ENCODE results near the gene GIMD1. TPM values are rescaled to one million over a fixed set of nuclear protein-coding genes. Genes with fewer than 3 reads are reported as not detected.

Gene GIMD1
- total RNA-seq, 2 experiments from 2014 or later = not detected

- H3K36me3 ChIP-seq (ENCODE audit: insufficient read depth, low read length) = peaks cover 3% of the 10 kb centered on the region
- intact Hi-C loops (cut with DNase I, micrococcal nuclease) = no loop called here
- H3K27me3 ChIP-seq (ENCODE audit: control insufficient read depth in 1 of 2, insufficient read depth in 2 of 2, low read length in 2 of 2) = no peaks in the 10 kb centered on the region
- H3K27ac Mint-ChIP-seq = no peak overlapping the region
- H3K9me3 Mint-ChIP-seq = no peaks in the 10 kb centered on the region
- no peaks in the 10 kb centered on the region for H3K4me1 Mint-ChIP-seq (ENCODE audit: low read depth)
- no peak overlapping the region for H3K4me3 Mint-ChIP-seq
- TF ChIP-seq CTCF (IDR thresholded peaks at IDR 0.05) = no peak
- H3K36me3 Mint-ChIP-seq (ENCODE audit: low read depth) = peaks cover 13% of the 10 kb centered on the region
- ChIA-PET POLR2A (no interaction called here), CTCF (no interaction called here)
- H3K27ac ChIP-seq (ENCODE audit: low read depth in 1 of 2, low read length in 2 of 2) = no peak overlapping the region
- H3K4me1 ChIP-seq (ENCODE audit: insufficient read depth, low read length) = no peaks in the 10 kb centered on the region
- no peak for DNase-seq
- no peaks in the 10 kb centered on the region for H3K27me3 Mint-ChIP-seq
- H3K9me3 ChIP-seq (ENCODE audit: control insufficient read depth in 1 of 2, insufficient read depth in 1 of 2, low read length in 2 of 2) = no peaks in the 10 kb centered on the region
- H3K4me3 ChIP-seq (ENCODE audit: low read length) = no peak overlapping the region
- no peak for ATAC-seq (ENCODE audit: poor library complexity)
Observed at GRCh38 chr4:106355193-106355592, 13.4 kb downstream of the GIMD1 start.

- ChIA-PET POLR2A (no interaction called here), CTCF (no interaction called here)
- ATAC-seq (ENCODE audit: poor library complexity) (no peak), DNase-seq (no peak)
- Histone ChIP-seq H3K9me3 (ENCODE audit: control insufficient read depth in 1 of 2, insufficient read depth in 1 of 2, low read length in 2 of 2) (no peaks in the 10 kb centered on the region), H3K27me3 (ENCODE audit: control insufficient read depth in 1 of 2, insufficient read depth in 2 of 2, low read length in 2 of 2) (no peaks in the 10 kb centered on the region), H3K36me3 (ENCODE audit: insufficient read depth, low read length) (peaks cover 12% of the 10 kb centered on the region), H3K4me1 (ENCODE audit: insufficient read depth, low read length) (no peaks in the 10 kb centered on the region), H3K4me3 (ENCODE audit: low read length) (no peak overlapping the region), H3K27ac (ENCODE audit: low read depth in 1 of 2, low read length in 2 of 2) (no peak overlapping the region)
- no peak for TF ChIP-seq CTCF (IDR thresholded peaks at IDR 0.05)
- no peaks in the 10 kb centered on the region for H3K27me3 Mint-ChIP-seq
- H3K4me3 Mint-ChIP-seq = no peak overlapping the region
- intact Hi-C loops (cut with DNase I, micrococcal nuclease) = no loop called here
- H3K9me3 Mint-ChIP-seq = no peaks in the 10 kb centered on the region
- no peak overlapping the region for H3K27ac Mint-ChIP-seq
- peaks cover 25% of the 10 kb centered on the region for H3K36me3 Mint-ChIP-seq (ENCODE audit: low read depth)
- no peaks in the 10 kb centered on the region for H3K4me1 Mint-ChIP-seq (ENCODE audit: low read depth)
Observed at GRCh38 chr4:106353786-106354185, 14.8 kb downstream of the GIMD1 start.

GRCh38 chr4:106351016-106351415 lies 17.6 kb downstream of the GIMD1 start:
- TF ChIP-seq CTCF (IDR thresholded peaks at IDR 0.05) = no peak
- Mint-ChIP-seq H3K4me1 (ENCODE audit: low read depth) (no peaks in the 10 kb centered on the region), H3K27me3 (no peaks in the 10 kb centered on the region), H3K27ac (no peak overlapping the region), H3K9me3 (no peaks in the 10 kb centered on the region), H3K36me3 (ENCODE audit: low read depth) (peaks cover 50% of the 10 kb centered on the region), H3K4me3 (no peak overlapping the region)
- peaks cover 38% of the 10 kb centered on the region for H3K36me3 ChIP-seq (ENCODE audit: insufficient read depth, low read length)
- no peaks in the 10 kb centered on the region for H3K9me3 ChIP-seq (ENCODE audit: control insufficient read depth in 1 of 2, insufficient read depth in 1 of 2, low read length in 2 of 2)
- intact Hi-C loops (cut with DNase I, micrococcal nuclease) = no loop called here
- no peak overlapping the region for H3K4me3 ChIP-seq (ENCODE audit: low read length)
- ChIA-PET CTCF (interaction anchor here (1.1 kb wide), 1 partner anchor 9 kb away, joined by 3 read pairs; no protein-coding TSS in a partner anchor), POLR2A (no interaction called here)
- DNase-seq = no peak
- no peaks in the 10 kb centered on the region for H3K4me1 ChIP-seq (ENCODE audit: insufficient read depth, low read length)
- ATAC-seq (ENCODE audit: poor library complexity) = no peak
- H3K27me3 ChIP-seq (ENCODE audit: control insufficient read depth in 1 of 2, insufficient read depth in 2 of 2, low read length in 2 of 2) = no peaks in the 10 kb centered on the region
- H3K27ac ChIP-seq (ENCODE audit: low read depth in 1 of 2, low read length in 2 of 2) = no peak overlapping the region
